HEK293T (cell line): ENCODE data around the gene CADPS.

Source experiments
- CTCF ChIA-PET: fragments of 350-600 bp; formaldehyde crosslinking; extraction: SDS; loops from one replicate; lab custom pipeline; 2021; ENCODE audit warnings: antibody characterized with exemption, inconsistent platforms; lab: Yijun Ruan, JAX
- POLR2A ChIA-PET: fragments of 350-600 bp; formaldehyde crosslinking; extraction: SDS; loops from one replicate; lab custom pipeline; 2020; ENCODE audit warnings: antibody characterized with exemption, inconsistent platforms; lab: Yijun Ruan, JAX
- DNase-seq: peaks from one replicate; pipeline ENCODE4 v3.0.0; 2012; ENCODE audit warnings: mixed read lengths; ENCODE audit errors: extremely low spot score
- ARNT ChIP-seq: fragments of 450-650 bp; IDR thresholded peaks from 2 replicates; pipeline ENCODE4 v1.6.1; 2017; ENCODE audit warnings: mild to moderate bottlenecking
- BHLHE40 ChIP-seq: fragments of 450-650 bp; IDR thresholded peaks from 2 replicates; pipeline ENCODE4 v1.6.1; 2016; ENCODE audit warnings: mild to moderate bottlenecking, moderate library complexity, borderline replicate concordance
- CTBP1 ChIP-seq: fragments of 450-650 bp; IDR thresholded peaks from 2 replicates; pipeline ENCODE4 v1.6.1; 2016; ENCODE audit warnings: borderline replicate concordance
- ELF4 ChIP-seq: fragments of 450-650 bp; IDR thresholded peaks from 2 replicates; pipeline ENCODE4 v1.6.1; 2017; ENCODE audit warnings: antibody characterized with exemption
- FOXA1 ChIP-seq: fragments of 450-650 bp; IDR thresholded peaks from 2 replicates; pipeline ENCODE4 v1.6.1; 2016; ENCODE audit warnings: mild to moderate bottlenecking
- FOXK2 ChIP-seq: fragments of 450-650 bp; IDR thresholded peaks from 2 replicates; pipeline ENCODE4 v1.6.1; 2016; ENCODE audit warnings: mild to moderate bottlenecking
- FOXM1 ChIP-seq: fragments of 450-650 bp; IDR thresholded peaks from 2 replicates; pipeline ENCODE4 v1.6.1; 2017; ENCODE audit warnings: mild to moderate bottlenecking, borderline replicate concordance
- HDGF ChIP-seq: fragments of 450-650 bp; IDR thresholded peaks from 2 replicates; pipeline ENCODE4 v1.6.1; 2017; ENCODE audit warnings: antibody characterized with exemption, borderline replicate concordance
- L3MBTL2 ChIP-seq: fragments of 450-650 bp; conservative IDR thresholded peaks from 2 replicates; pipeline ENCODE4 v1.6.1; 2016; ENCODE audit warnings: mild to moderate bottlenecking
- LEF1 ChIP-seq: fragments of 450-650 bp; IDR thresholded peaks from 2 replicates; pipeline ENCODE4 v1.6.1; 2017; ENCODE audit warnings: mild to moderate bottlenecking, borderline replicate concordance
- NFRKB ChIP-seq: fragments of 450-650 bp; IDR thresholded peaks from 2 replicates; pipeline ENCODE4 v1.6.1; 2016; ENCODE audit warnings: mild to moderate bottlenecking, moderate library complexity
- SP1 ChIP-seq: fragments of 450-650 bp; IDR thresholded peaks from 2 replicates; pipeline ENCODE4 v1.6.1; 2017
- SUZ12 ChIP-seq: fragments of 450-650 bp; IDR thresholded peaks from 2 replicates; pipeline ENCODE4 v1.6.1; 2016; ENCODE audit warnings: mild to moderate bottlenecking
- TARDBP ChIP-seq: fragments of 450-650 bp; IDR thresholded peaks from 2 replicates; pipeline ENCODE4 v1.6.1; 2016
- ZNF384 ChIP-seq: fragments of 450-650 bp; IDR thresholded peaks from 2 replicates; pipeline ENCODE4 v1.6.1; 2016
- TF ChIP-seq, protein P1 (sequence below): fragments of 450-650 bp; IDR thresholded peaks from 2 replicates; pipeline ENCODE4 v1.6.1; 2016

Gene CADPS

DNA sequence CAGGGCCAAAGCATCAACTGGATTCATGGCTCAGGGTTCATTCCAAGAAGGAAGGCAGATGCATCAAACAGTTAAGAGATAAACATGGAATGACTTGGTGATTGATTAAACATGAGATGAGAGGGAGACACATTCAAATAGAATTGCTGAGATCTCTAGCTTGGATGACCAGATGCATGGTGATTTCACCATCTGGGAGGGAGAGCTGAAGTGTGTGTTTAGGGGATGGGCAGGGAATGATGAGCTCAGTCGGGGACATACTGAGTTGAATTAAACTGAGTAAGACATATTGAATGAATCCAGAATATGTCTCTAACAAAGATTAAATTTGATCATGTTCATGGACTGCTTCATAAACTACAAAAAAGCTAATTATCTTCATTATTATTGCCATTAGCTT is 35.5 kb downstream of the CADPS start:
- ChIA-PET CTCF (no interaction called here), POLR2A (no interaction called here)
- DNase-seq: no peak
- no peak for TF ChIP-seq TARDBP
- no peak for TF ChIP-seq FOXK2
- TF ChIP-seq FOXA1: no peak
- no peak for TF ChIP-seq FOXM1
- TF ChIP-seq SUZ12: no peak
- no peak for TF ChIP-seq L3MBTL2
- TF ChIP-seq HDGF: no peak
- TF ChIP-seq, protein P1, sequence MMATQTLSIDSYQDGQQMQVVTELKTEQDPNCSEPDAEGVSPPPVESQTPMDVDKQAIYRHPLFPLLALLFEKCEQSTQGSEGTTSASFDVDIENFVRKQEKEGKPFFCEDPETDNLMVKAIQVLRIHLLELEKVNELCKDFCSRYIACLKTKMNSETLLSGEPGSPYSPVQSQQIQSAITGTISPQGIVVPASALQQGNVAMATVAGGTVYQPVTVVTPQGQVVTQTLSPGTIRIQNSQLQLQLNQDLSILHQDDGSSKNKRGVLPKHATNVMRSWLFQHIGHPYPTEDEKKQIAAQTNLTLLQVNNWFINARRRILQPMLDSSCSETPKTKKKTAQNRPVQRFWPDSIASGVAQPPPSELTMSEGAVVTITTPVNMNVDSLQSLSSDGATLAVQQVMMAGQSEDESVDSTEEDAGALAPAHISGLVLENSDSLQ: no peak
- no peak for TF ChIP-seq BHLHE40
- no peak for TF ChIP-seq LEF1
- TF ChIP-seq ELF4: no peak
- no peak for TF ChIP-seq SP1
- TF ChIP-seq ZNF384: no peak

GRCh38 chr3:62837145-62837787 is 38.0 kb downstream of the CADPS start:
- POLR2A ChIA-PET: no interaction called here
- CTCF ChIA-PET: no interaction called here
- TF ChIP-seq ARNT (no peak), LEF1 (no peak), SUZ12 (no peak), NFRKB (no peak), HDGF (no peak), BHLHE40 (no peak), CTBP1 (no peak), L3MBTL2 (no peak), ELF4 (no peak), FOXM1 (no peak), FOXA1 (no peak)
- TF ChIP-seq, protein P1: no peak
- DNase-seq: no peak

- TF ChIP-seq, protein P1: no peak
- TF ChIP-seq FOXK2 (no peak), FOXA1 (no peak), NFRKB (no peak), L3MBTL2 (no peak), ELF4 (no peak), FOXM1 (no peak), TARDBP (no peak), HDGF (no peak), ARNT (no peak), LEF1 (no peak), SUZ12 (no peak), ZNF384 (no peak), BHLHE40 (no peak), CTBP1 (no peak), SP1 (no peak)
- no peak for DNase-seq
- ChIA-PET CTCF (no interaction called here), POLR2A (no interaction called here)
Observed at GRCh38 chr3:62835554-62836236, 39.5 kb downstream of the CADPS start.

- TF ChIP-seq ELF4 (no peak), SUZ12 (no peak), L3MBTL2 (no peak), FOXM1 (no peak), FOXK2 (no peak)
- TF ChIP-seq, protein P1: no peak
- CTCF ChIA-PET: no interaction called here
- peak; percentile 17 for DNase-seq
- POLR2A ChIA-PET: no interaction called here
Observed at GRCh38 chr3:62833538-62833937, 41.7 kb downstream of the CADPS start.

- DNase-seq: no peak
- ChIA-PET CTCF (no interaction called here), POLR2A (no interaction called here)
- TF ChIP-seq BHLHE40 (no peak), HDGF (no peak), CTBP1 (no peak), ZNF384 (no peak), FOXK2 (no peak), ELF4 (no peak), ARNT (no peak)
Observed at GRCh38 chr3:62832553-62832952, 42.7 kb downstream of the CADPS start.
